HTR-8/SVneo (cell line): Measurements from ENCODE around the gene RARS2.
"Not testable (repeated sequence)": the region's sequence is repeated elsewhere in the genome, so short reads cannot be mapped to it uniquely, and the experiment has no call there.

Source experiments
- DNase-seq: peaks from one replicate; pipeline ENCODE4 v3.0.0; 2011; ENCODE audit warnings: low spot score, mixed read lengths; ENCODE audit not compliant: insufficient read length
- FAIRE-seq: peaks from 2 replicates; lab custom pipeline; 2011; peaks lifted over from hg19 to GRCh38; lab: Jason Lieb, UNC

RARS2 gene

GRCh38 chr6:87589693-87590416, at the start of gene RARS2, which contains the start of gene ORC3:
TSS of gene RARS2 (minus strand) at chr6:87589987. CDS start at chr6:87589957, 30 bp downstream.
TSS of gene ORC3 (plus strand) at chr6:87590135. CDS start at chr6:87590169, 34 bp downstream.
- DNase-seq (peak; percentile 95), FAIRE-seq (peak; percentile 92)

GRCh38 chr6:87639373-87639772, 49.6 kb upstream of the RARS2 start:
- FAIRE-seq = no peak
- no peak for DNase-seq

GRCh38 chr6:87637106-87637505, 47.3 kb upstream of the RARS2 start:
- DNase-seq (no peak), FAIRE-seq (no peak)

- no peak for FAIRE-seq
- DNase-seq = no peak
Measured at GRCh38 chr6:87636315-87636714, 46.5 kb upstream of the RARS2 start.

- no peak for FAIRE-seq
- no peak for DNase-seq
Measured at GRCh38 chr6:87633851-87634250, 44.1 kb upstream of the RARS2 start.

GRCh38 chr6:87630746-87631145, 41.0 kb upstream of the RARS2 start:
- no peak for DNase-seq
- no peak for FAIRE-seq

GRCh38 chr6:87628881-87629280, 39.1 kb upstream of the RARS2 start:
- no peak for FAIRE-seq
- no peak for DNase-seq

GRCh38 chr6:87628424-87628823, 38.6 kb upstream of the RARS2 start:
- no peak for DNase-seq
- peak; percentile 46 for FAIRE-seq

- FAIRE-seq (no peak), DNase-seq (no peak)
Measured at GRCh38 chr6:87623248-87623647, 33.5 kb upstream of the RARS2 start.

GRCh38 chr6:87618531-87618930, 28.7 kb upstream of the RARS2 start:
- FAIRE-seq (no peak), DNase-seq (no peak)

GRCh38 chr6:87617405-87617804, 27.6 kb upstream of the RARS2 start:
- FAIRE-seq = no peak
- DNase-seq = no peak

GRCh38 chr6:87613018-87613417, 23.2 kb upstream of the RARS2 start:
- DNase-seq, FAIRE-seq: not testable (repeated sequence)

GRCh38 chr6:87608802-87609201, 19.0 kb upstream of the RARS2 start:
- FAIRE-seq (no peak), DNase-seq (no peak)

GRCh38 chr6:87606199-87606598, 16.4 kb upstream of the RARS2 start:
- no peak for DNase-seq
- no peak for FAIRE-seq

GRCh38 chr6:87600576-87600975, 10.8 kb upstream of the RARS2 start:
- FAIRE-seq (no peak), DNase-seq (no peak)

GRCh38 chr6:87590990-87591389, 1.2 kb upstream of the RARS2 start:
- DNase-seq = no peak
- FAIRE-seq = no peak

GRCh38 chr6:87590417-87590880, 662 bp upstream of the RARS2 start:
- FAIRE-seq = no peak
- DNase-seq = no peak

- FAIRE-seq (no peak), DNase-seq (no peak)
Measured at GRCh38 chr6:87588756-87589407, 905 bp downstream of the RARS2 start.

- no peak for DNase-seq
- no peak for FAIRE-seq
Measured at GRCh38 chr6:87586371-87587077, 3.3 kb downstream of the RARS2 start.

- DNase-seq = no peak
- no peak for FAIRE-seq
Measured at GRCh38 chr6:87583822-87584221, 6.0 kb downstream of the RARS2 start.

GRCh38 chr6:87575423-87575822, 14.4 kb downstream of the RARS2 start:
- DNase-seq = no peak
- FAIRE-seq = no peak
